PC-9 (cell line): ENCODE data around the gene RBPMS2. TPM values are rescaled to one million over a fixed set of nuclear protein-coding genes. Genes with fewer than 3 reads are reported as not detected.
"Not testable (repeated sequence)": the region's sequence is repeated elsewhere in the genome, so short reads cannot be mapped to it uniquely, and the experiment has no call there.

Experiments used
- BruUV-seq: library from RNA; stranded (reverse); fragments of 400-500 nt; replicated peaks from 2 replicates; lab custom pipeline; 2021; lab: Mats Ljungman, UMichigan
- CTCF ChIA-PET: fragments of 300-600 bp; sonication (Branson Sonifier 250); formaldehyde crosslinking; loops from one replicate; lab custom pipeline; 2022; ENCODE audit warnings: antibody characterized with exemption; lab: Charles Lee
- POLR2A ChIA-PET: fragments of 300-600 bp; sonication (Branson Sonifier 250); formaldehyde crosslinking; loops from one replicate; lab custom pipeline; 2022; ENCODE audit warnings: antibody characterized with exemption; ENCODE audit not compliant: unreplicated experiment; lab: Charles Lee
- DNase-seq, 2 experiments: peaks; one replicate each; pipeline versions ENCODE4 v3.0.0 to v3.0.0-alpha.2; 2015 to 2022; ENCODE audit warnings: mixed read lengths in 1 of 2
- H2AFZ ChIP-seq: fragments of 200-600 bp; sonication (generic); 2 replicates; pipeline ENCODE4 v1.8.1; 2017; ENCODE audit warnings: antibody characterized with exemption
- H3F3A ChIP-seq: fragments of 200-600 bp; sonication (generic); 2 replicates; pipeline ENCODE4 v1.8.1; 2017; ENCODE audit warnings: antibody characterized with exemption, mild to moderate bottlenecking, low read depth; ENCODE audit not compliant: insufficient read depth
- H3K27ac ChIP-seq: fragments of 200-600 bp; sonication (generic); 2 replicates; pipeline ENCODE4 v1.6.1; 2016; ENCODE audit warnings: mixed run types
- H3K27me3 ChIP-seq: fragments of 200-600 bp; sonication (generic); 2 replicates; pipeline ENCODE4 v1.6.1; 2016; ENCODE audit warnings: low read depth, mixed run types; ENCODE audit not compliant: insufficient read depth
- H3K36me3 ChIP-seq: fragments of 200-600 bp; sonication (generic); 2 replicates; pipeline ENCODE4 v1.6.1; 2016; ENCODE audit warnings: low read depth, mixed run types
- H3K4me1 ChIP-seq: fragments of 200-600 bp; sonication (generic); replicated peaks from 2 replicates; pipeline ENCODE4 v1.6.1; 2016; ENCODE audit warnings: mixed run types; ENCODE audit not compliant: insufficient read depth
- H3K4me2 ChIP-seq: fragments of 200-600 bp; sonication (generic); 2 replicates; pipeline ENCODE4 v1.6.1; 2017; ENCODE audit warnings: mixed run types
- H3K4me3 ChIP-seq: fragments of 200-600 bp; sonication (generic); 2 replicates; pipeline ENCODE4 v1.6.1; 2016; ENCODE audit warnings: mixed run types
- H3K79me2 ChIP-seq: fragments of 200-600 bp; sonication (generic); 2 replicates; pipeline ENCODE4 v1.6.1; 2017; ENCODE audit warnings: low read depth, mixed run types
- H3K9me2 ChIP-seq: fragments of 200-600 bp; sonication (generic); 2 replicates; pipeline ENCODE4 v1.8.1; 2017; ENCODE audit warnings: mild to moderate bottlenecking; ENCODE audit not compliant: insufficient read depth
- H3K9me3 ChIP-seq: fragments of 200-600 bp; sonication (generic); 2 replicates; pipeline ENCODE4 v1.8.1; 2016; ENCODE audit warnings: low read depth; ENCODE audit not compliant: insufficient read depth
- H4K20me1 ChIP-seq: fragments of 200-600 bp; sonication (generic); 2 replicates; pipeline ENCODE4 v1.8.1; 2017; ENCODE audit not compliant: insufficient read depth
- CTCF ChIP-seq: fragments of 200-600 bp; sonication (generic); conservative IDR thresholded peaks from 2 replicates; pipeline ENCODE4 v1.6.1; 2017; ENCODE audit warnings: mixed run types, antibody characterized with exemption, mild to moderate bottlenecking, moderate library complexity
- EZH2 ChIP-seq: fragments of 200-600 bp; sonication (generic); IDR thresholded peaks from 2 replicates; pipeline ENCODE4 v1.8.0; 2017; ENCODE audit warnings: antibody characterized with exemption, low read depth
- intact Hi-C: fragments of 100-400 bp; cut with micrococcal nuclease; formaldehyde crosslinking; loops from one replicate; pipeline ENCODE4 v1.10.0; 2022; ENCODE audit not compliant: unreplicated experiment
- total RNA-seq: library from RNA; stranded (reverse); gene quantifications from 2 replicates; pipeline ENCODE4 v1.2.3, GENCODE V29; 2021

RBPMS2 gene
- total RNA-seq, 1 experiment from 2014 or later: 4.1 TPM

GRCh38 chr15:64743691-64744090, 31.7 kb downstream of the RBPMS2 start:
- no peak for DNase-seq
- H3F3A ChIP-seq: no peaks in the 10 kb centered on the region
- no peaks in the 10 kb centered on the region for H3K36me3 ChIP-seq
- H3K27ac ChIP-seq: no peak overlapping the region
- H3K4me1 ChIP-seq: peaks cover 3% of the 10 kb centered on the region; the same call in 1 of the 2 replicates
- CTCF ChIA-PET: no interaction called here
- H2AFZ ChIP-seq: no peak overlapping the region
- no peaks in the 10 kb centered on the region for H3K79me2 ChIP-seq
- POLR2A ChIA-PET: no interaction called here
- TF ChIP-seq EZH2 (no peak), CTCF (no peak)
- H3K9me2 ChIP-seq: no peaks in the 10 kb centered on the region
- no peaks in the 10 kb centered on the region for H3K27me3 ChIP-seq
- BruUV-seq: no TSS peak
- intact Hi-C loops: no loop called here
- no peaks in the 10 kb centered on the region for H4K20me1 ChIP-seq
- no peak overlapping the region for H3K4me3 ChIP-seq
- no peak overlapping the region for H3K4me2 ChIP-seq
- no peaks in the 10 kb centered on the region for H3K9me3 ChIP-seq

- POLR2A ChIA-PET: no interaction called here
Observed at GRCh38 chr15:64742921-64743320, 32.5 kb downstream of the RBPMS2 start.

GRCh38 chr15:64742385-64742784, 33.0 kb downstream of the RBPMS2 start:
- no TSS peak for BruUV-seq
- TF ChIP-seq EZH2 (no peak), CTCF (no peak)
- no peaks in the 10 kb centered on the region for H3K79me2 ChIP-seq
- intact Hi-C loops: no loop called here
- no peaks in the 10 kb centered on the region for H3K27me3 ChIP-seq
- no peak for DNase-seq
- no peaks in the 10 kb centered on the region for H3K4me1 ChIP-seq
- H3K4me3 ChIP-seq: no peak overlapping the region
- H3F3A ChIP-seq: no peaks in the 10 kb centered on the region
- no peaks in the 10 kb centered on the region for H3K9me3 ChIP-seq
- no peaks in the 10 kb centered on the region for H3K36me3 ChIP-seq
- H4K20me1 ChIP-seq: no peaks in the 10 kb centered on the region
- H3K27ac ChIP-seq: no peak overlapping the region
- no peaks in the 10 kb centered on the region for H3K9me2 ChIP-seq
- no peak overlapping the region for H3K4me2 ChIP-seq
- no peak overlapping the region for H2AFZ ChIP-seq
- ChIA-PET CTCF (interaction anchor here (0.7 to 0.8 kb wide), 2 partner anchors 59 to 71 kb away, joined by 3 to 4 read pairs; no protein-coding TSS in a partner anchor), POLR2A (no interaction called here)

More at GRCh38 chr15:64742921-64743320, 32.5 kb downstream of the RBPMS2 start:
- H3K4me1 ChIP-seq: no peaks in the 10 kb centered on the region
- no TSS peak for BruUV-seq
- no peak overlapping the region for H3K4me3 ChIP-seq
- no peaks in the 10 kb centered on the region for H4K20me1 ChIP-seq
- TF ChIP-seq CTCF (no peak), EZH2 (no peak)
- no peaks in the 10 kb centered on the region for H3K27me3 ChIP-seq
- no peaks in the 10 kb centered on the region for H3K9me3 ChIP-seq
- no peak overlapping the region for H3K4me2 ChIP-seq
- H3K27ac ChIP-seq: no peak overlapping the region
- no peaks in the 10 kb centered on the region for H3K36me3 ChIP-seq
- no peaks in the 10 kb centered on the region for H3K9me2 ChIP-seq
- CTCF ChIA-PET: interaction anchor here (0.7 to 0.8 kb wide), 2 partner anchors 58 to 71 kb away, joined by 3 to 4 read pairs; no protein-coding TSS in a partner anchor
- intact Hi-C loops: no loop called here
- no peaks in the 10 kb centered on the region for H3K79me2 ChIP-seq
- H2AFZ ChIP-seq: no peak overlapping the region
- H3F3A ChIP-seq: no peaks in the 10 kb centered on the region
- DNase-seq: no peak

- CTCF ChIA-PET, H3K4me1 ChIP-seq, H3K27ac ChIP-seq, H3K36me3 ChIP-seq, H3K9me2 ChIP-seq, H3K9me3 ChIP-seq, intact Hi-C loops, BruUV-seq, H3K27me3 ChIP-seq, H3K79me2 ChIP-seq, DNase-seq, H4K20me1 ChIP-seq, POLR2A ChIA-PET, H3F3A ChIP-seq, H2AFZ ChIP-seq, H3K4me2 ChIP-seq, H3K4me3 ChIP-seq: not testable (repeated sequence)
Observed at GRCh38 chr15:64741708-64742107, 33.7 kb downstream of the RBPMS2 start.
